Calu3 (cell line): ENCODE results near the gene IFITM1. TPM values are rescaled to one million over a fixed set of nuclear protein-coding genes. Genes with fewer than 3 reads are reported as not detected.

Experiments
- BruUV-seq: library from RNA; stranded (reverse); fragments of 400-500 nt; replicated peaks from 2 replicates; lab custom pipeline; 2021; lab: Mats Ljungman, UMichigan
- CTCF ChIA-PET: fragments of 300-600 bp; sonication (Branson Sonifier 250); formaldehyde crosslinking; loops from one replicate; lab custom pipeline; 2022; ENCODE audit warnings: antibody characterized with exemption; lab: Charles Lee
- DNase-seq: peaks from one replicate; pipeline ENCODE4 v3.0.0; 2022
- H3K27ac Mint-ChIP-seq: one replicate; pipeline ENCODE4 v1.8.0; 2022; ENCODE audit warnings: mixed read lengths; ENCODE audit not compliant: unreplicated experiment
- H3K27me3 Mint-ChIP-seq: one replicate; pipeline ENCODE4 v1.8.0; 2022; ENCODE audit warnings: mixed read lengths; ENCODE audit not compliant: unreplicated experiment
- H3K36me3 Mint-ChIP-seq: one replicate; pipeline ENCODE4 v1.8.0; 2022; ENCODE audit warnings: mild to moderate bottlenecking, moderate library complexity, mixed read lengths; ENCODE audit not compliant: insufficient read depth, unreplicated experiment
- H3K4me1 Mint-ChIP-seq: one replicate; pipeline ENCODE4 v1.8.0; 2022; ENCODE audit warnings: mild to moderate bottlenecking, low read depth, mixed read lengths; ENCODE audit not compliant: unreplicated experiment
- H3K4me3 Mint-ChIP-seq: one replicate; pipeline ENCODE4 v1.8.0; 2022; ENCODE audit warnings: mild to moderate bottlenecking, low read depth, moderate library complexity, mixed read lengths; ENCODE audit not compliant: unreplicated experiment
- H3K9me3 Mint-ChIP-seq: one replicate; pipeline ENCODE4 v1.8.0; 2022; ENCODE audit warnings: low read depth, mixed read lengths; ENCODE audit not compliant: unreplicated experiment
- CTCF ChIP-seq: fragments of 200-600 bp; IDR thresholded peaks from one replicate; pipeline ENCODE4 v1.8.0; 2022; ENCODE audit warnings: antibody characterized with exemption; ENCODE audit not compliant: unreplicated experiment
- intact Hi-C: fragments of 100-400 bp; cut with micrococcal nuclease; formaldehyde crosslinking; loops from one replicate; pipeline ENCODE4 v1.10.0; 2022; ENCODE audit not compliant: unreplicated experiment
- total RNA-seq: library from RNA; stranded (reverse); gene quantifications from 2 replicates; pipeline ENCODE4 v1.2.3, GENCODE V29; 2022

The IFITM1 gene
- total RNA-seq, 1 experiment from 2014 or later = 45.6 TPM

GRCh38 chr11:291281-292210 is 22.3 kb upstream of the IFITM1 start:
- H3K4me1 Mint-ChIP-seq = peaks cover 9% of the 10 kb centered on the region
- no peak overlapping the region for H3K27ac Mint-ChIP-seq
- peaks cover 38% of the 10 kb centered on the region for H3K27me3 Mint-ChIP-seq
- CTCF ChIA-PET = no interaction called here
- H3K36me3 Mint-ChIP-seq = peaks cover 13% of the 10 kb centered on the region
- BruUV-seq = no TSS peak
- DNase-seq = no peak
- no peak for TF ChIP-seq CTCF
- intact Hi-C loops = no loop called here
- no peak overlapping the region for H3K4me3 Mint-ChIP-seq
- no peaks in the 10 kb centered on the region for H3K9me3 Mint-ChIP-seq

GRCh38 chr11:292211-293121 is 21.4 kb upstream of the IFITM1 start:
- CTCF ChIA-PET = no interaction called here
- no peak for DNase-seq
- peaks cover 9% of the 10 kb centered on the region for H3K4me1 Mint-ChIP-seq
- intact Hi-C loops = no loop called here
- H3K27me3 Mint-ChIP-seq = peaks cover 38% of the 10 kb centered on the region
- H3K4me3 Mint-ChIP-seq = no peak overlapping the region
- BruUV-seq = no TSS peak
- no peaks in the 10 kb centered on the region for H3K9me3 Mint-ChIP-seq
- peaks cover 13% of the 10 kb centered on the region for H3K36me3 Mint-ChIP-seq
- no peak overlapping the region for H3K27ac Mint-ChIP-seq
- no peak for TF ChIP-seq CTCF

GRCh38 chr11:293271-293851 is 20.5 kb upstream of the IFITM1 start:
- intact Hi-C loops = no loop called here

More at GRCh38 chr11:293271-293851, 20.5 kb upstream of the IFITM1 start:
- Mint-ChIP-seq H3K36me3 (peaks cover 10% of the 10 kb centered on the region), H3K4me1 (no peaks in the 10 kb centered on the region), H3K27me3 (peaks cover 38% of the 10 kb centered on the region), H3K4me3 (no peak overlapping the region), H3K9me3 (no peaks in the 10 kb centered on the region), H3K27ac (no peak overlapping the region)
- TF ChIP-seq CTCF = no peak
- no peak for DNase-seq
- BruUV-seq = no TSS peak
- CTCF ChIA-PET = no interaction called here
